Breast epithelium (tissue), 3 donors: Measurements from ENCODE around the gene PRKN.

Experiments used
- CTCF ChIP-seq, 3 donors: fragments of 450-650 bp; IDR thresholded peaks; one replicate each; pipeline ENCODE4 v1.5.1; 2016 to 2017; ENCODE audit warnings: antibody characterized with exemption in 3 of 3, mild to moderate bottlenecking in 3 of 3, moderate library complexity in 3 of 3
- POLR2AphosphoS5 ChIP-seq, 3 donors: sonication (generic); formaldehyde crosslinking; IDR thresholded peaks; one replicate each; pipeline ENCODE4 v1.6.1; 2017; ENCODE audit warnings: antibody characterized with exemption in 3 of 3

GRCh38 chr6:161833099-161833860 lies 894.3 kb downstream of the PRKN start:
- TF ChIP-seq CTCF (IDR thresholded peaks at IDR 0.05), result no peak
- no peak for TF ChIP-seq POLR2AphosphoS5 (IDR thresholded peaks at IDR 0.05)
